ENCODE measurements around the gene TRMT6. TPM values are rescaled to one million over a fixed set of nuclear protein-coding genes. Genes with fewer than 3 reads are reported as not detected.

The TRMT6 gene
- total RNA-seq, 4 donors from 2014 or later, result 6.6 to 9.0 (median 8.8) TPM

GRCh38 chr20:5973172-5973571 lies 22.8 kb upstream of the TRMT6 start:
- H3K9me3 ChIP-seq, result no peaks in the 10 kb centered on the region
- 97 to 98% methylated on average over 2 of the region's 2 CpGs for WGBS, 2 donors
- peaks cover 0 to 5% of the 10 kb centered on the region in 2 donors for H3K36me3 ChIP-seq
- H3K27me3 ChIP-seq, result no peaks in the 10 kb centered on the region
- no peak overlapping the region for H3K27ac ChIP-seq
- intact Hi-C loops (cut with DNase I), result no loop called here
- H3K4me1 ChIP-seq, result no peaks in the 10 kb centered on the region
- H3K4me3 ChIP-seq (replicated peaks in 1 of 3), result no peak overlapping the region
- DNase-seq, result no peak
- TF ChIP-seq, protein P1, sequence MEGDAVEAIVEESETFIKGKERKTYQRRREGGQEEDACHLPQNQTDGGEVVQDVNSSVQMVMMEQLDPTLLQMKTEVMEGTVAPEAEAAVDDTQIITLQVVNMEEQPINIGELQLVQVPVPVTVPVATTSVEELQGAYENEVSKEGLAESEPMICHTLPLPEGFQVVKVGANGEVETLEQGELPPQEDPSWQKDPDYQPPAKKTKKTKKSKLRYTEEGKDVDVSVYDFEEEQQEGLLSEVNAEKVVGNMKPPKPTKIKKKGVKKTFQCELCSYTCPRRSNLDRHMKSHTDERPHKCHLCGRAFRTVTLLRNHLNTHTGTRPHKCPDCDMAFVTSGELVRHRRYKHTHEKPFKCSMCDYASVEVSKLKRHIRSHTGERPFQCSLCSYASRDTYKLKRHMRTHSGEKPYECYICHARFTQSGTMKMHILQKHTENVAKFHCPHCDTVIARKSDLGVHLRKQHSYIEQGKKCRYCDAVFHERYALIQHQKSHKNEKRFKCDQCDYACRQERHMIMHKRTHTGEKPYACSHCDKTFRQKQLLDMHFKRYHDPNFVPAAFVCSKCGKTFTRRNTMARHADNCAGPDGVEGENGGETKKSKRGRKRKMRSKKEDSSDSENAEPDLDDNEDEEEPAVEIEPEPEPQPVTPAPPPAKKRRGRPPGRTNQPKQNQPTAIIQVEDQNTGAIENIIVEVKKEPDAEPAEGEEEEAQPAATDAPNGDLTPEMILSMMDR (IDR thresholded peaks at IDR 0.05), result no peak
- no peak for TF ChIP-seq POLR2A (IDR thresholded peaks at IDR 0.05)

- TF ChIP-seq, protein P1 (IDR thresholded peaks at IDR 0.05), result no peak
- TF ChIP-seq POLR2A (IDR thresholded peaks at IDR 0.05), result no peak
- DNase-seq, result no peak
- no peak overlapping the region for H3K4me3 ChIP-seq (replicated peaks in 1 of 3)
- intact Hi-C loops (cut with DNase I), result no loop called here
- no peaks in the 10 kb centered on the region for H3K9me3 ChIP-seq
- H3K27me3 ChIP-seq, result no peaks in the 10 kb centered on the region
- H3K4me1 ChIP-seq, result no peaks in the 10 kb centered on the region
- no peaks in the 10 kb centered on the region for H3K36me3 ChIP-seq
- no peak overlapping the region for H3K27ac ChIP-seq
Measured at GRCh38 chr20:5971203-5971602, 20.9 kb upstream of the TRMT6 start.

GRCh38 chr20:5970381-5970780 lies 20.0 kb upstream of the TRMT6 start:
- WGBS, 2 donors, result 95 to 100% methylated on average over 2 of the region's 2 CpGs
- TF ChIP-seq POLR2A (IDR thresholded peaks at IDR 0.05), result no peak
- TF ChIP-seq, protein P1 (IDR thresholded peaks at IDR 0.05), result no peak
- Histone ChIP-seq H3K4me1 (no peaks in the 10 kb centered on the region), H3K36me3 (peaks cover 0 to 1% of the 10 kb centered on the region in 2 donors), H3K4me3 (replicated peaks in 1 of 3) (no peak overlapping the region), H3K27ac (no peak overlapping the region), H3K9me3 (no peaks in the 10 kb centered on the region), H3K27me3 (no peaks in the 10 kb centered on the region)
- DNase-seq, result peak in 1 of 2 donors; percentile 13
- intact Hi-C loops (cut with DNase I), result no loop called here

- intact Hi-C loops (cut with DNase I), result no loop called here
Measured at GRCh38 chr20:5969940-5970339, 19.6 kb upstream of the TRMT6 start.

DNA sequence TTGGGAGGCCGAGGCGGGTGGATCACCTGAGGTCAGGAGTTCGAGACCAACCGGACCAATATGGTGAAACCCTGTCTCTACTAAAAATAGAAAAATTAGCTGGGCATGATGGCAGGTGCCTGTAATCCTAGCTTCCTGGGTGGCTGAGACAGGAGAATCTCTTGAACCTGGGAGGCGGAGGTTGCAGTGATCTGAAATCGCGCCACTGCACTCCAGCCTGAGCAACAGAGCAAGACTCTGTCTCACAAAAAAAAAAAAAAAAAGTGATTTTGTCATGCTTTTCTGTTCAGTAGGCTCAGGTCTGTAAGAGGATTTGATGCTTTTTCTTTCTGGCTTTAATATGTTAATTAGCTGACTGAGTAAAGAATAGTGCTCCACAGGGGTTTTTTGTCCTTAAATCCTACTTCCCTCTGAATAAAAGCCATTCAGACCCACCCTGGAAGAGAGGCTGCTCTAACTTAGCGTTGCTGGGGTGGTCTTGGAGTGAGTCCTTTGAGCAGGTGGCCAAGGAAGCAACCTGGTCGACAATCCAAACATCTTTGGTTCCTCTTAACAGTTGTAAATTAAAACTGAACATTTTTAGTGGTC lies 19.1 kb upstream of the TRMT6 start:
- DNase-seq, result no peak
- no peak for TF ChIP-seq POLR2A (IDR thresholded peaks at IDR 0.05)
- TF ChIP-seq, protein P1 (IDR thresholded peaks at IDR 0.05), result no peak
- H3K36me3 ChIP-seq, result peaks cover 0 to 6% of the 10 kb centered on the region in 2 donors
- whole genome bisulfite sequencing, 2 donors, result 81 to 85% methylated on average over 9 of the region's 9 CpGs
- intact Hi-C loops (cut with DNase I), result no loop called here
- H3K4me3 ChIP-seq (replicated peaks in 1 of 3), result no peak overlapping the region
- no peaks in the 10 kb centered on the region for H3K4me1 ChIP-seq
- H3K27me3 ChIP-seq, result no peaks in the 10 kb centered on the region
- no peak overlapping the region for H3K27ac ChIP-seq
- H3K9me3 ChIP-seq, result no peaks in the 10 kb centered on the region

More at GRCh38 chr20:5969940-5970339, 19.6 kb upstream of the TRMT6 start:
- H3K9me3 ChIP-seq, result no peaks in the 10 kb centered on the region
- no peaks in the 10 kb centered on the region for H3K27me3 ChIP-seq
- no peak for DNase-seq
- H3K4me1 ChIP-seq, result no peaks in the 10 kb centered on the region
- H3K36me3 ChIP-seq, result peaks cover 0 to 6% of the 10 kb centered on the region in 2 donors
- H3K4me3 ChIP-seq (replicated peaks in 1 of 3), result no peak overlapping the region
- H3K27ac ChIP-seq, result no peak overlapping the region
- no peak for TF ChIP-seq POLR2A (IDR thresholded peaks at IDR 0.05)
- TF ChIP-seq, protein P1 (IDR thresholded peaks at IDR 0.05), result no peak

All from thyroid gland (tissue), 4 donors.